SK-N-SH (cell line): ENCODE results near the gene TBC1D5. TPM values are rescaled to one million over a fixed set of nuclear protein-coding genes. Genes with fewer than 3 reads are reported as not detected.
A peak's percentile ranks its signal among the peaks of the same experiment; 100 is the strongest.

Experiments used
- CTCF ChIA-PET: fragments of 300-600, 350-600 bp; formaldehyde crosslinking; extraction: SDS; loops from one replicate; lab custom pipeline; 2021; lab: Yijun Ruan, JAX
- POLR2A ChIA-PET: fragments of 350-600 bp; sonication (Branson Sonifier 250); formaldehyde crosslinking; extraction: SDS; loops from one replicate; lab custom pipeline; 2020; ENCODE audit warnings: antibody characterized with exemption, inconsistent platforms; lab: Yijun Ruan, JAX
- DNase-seq: peaks from one replicate; pipeline ENCODE4 v3.0.0; 2012
- H2AFZ ChIP-seq: fragments of 200-600 bp; sonication (generic); 2 replicates; pipeline ENCODE4 v1.8.1; 2016; ENCODE audit warnings: antibody characterized with exemption, mild to moderate bottlenecking, low read depth
- H3F3A ChIP-seq: fragments of 200-600 bp; sonication (generic); replicated peaks from 2 replicates; pipeline ENCODE3; 2016; ENCODE audit warnings: antibody characterized with exemption, mild to moderate bottlenecking; ENCODE audit not compliant: insufficient read depth
- H3K27ac ChIP-seq, 2 experiments: fragments of 200-500 bp in 1 of 2; fragments of 200-600 bp in 1 of 2; sonication (Bioruptor generic) in 1 of 2; sonication (generic), shearing (Covaris generic) in 1 of 2; 2 replicates each; pipeline versions ENCODE4 v1.5.1 to v1.6.1; 2014 to 2016; ENCODE audit warnings: low read depth in 2 of 2, inconsistent platforms in 1 of 2, low read length in 1 of 2, mild to moderate bottlenecking in 1 of 2, mixed read lengths in 1 of 2
- H3K27me3 ChIP-seq: fragments of 200-600 bp; sonication (generic), shearing (Covaris generic); 2 replicates; pipeline ENCODE4 v1.6.1; 2016; ENCODE audit warnings: mixed run types; ENCODE audit not compliant: insufficient read depth
- H3K36me3 ChIP-seq, 2 experiments: fragments of 200-500 bp in 1 of 2; fragments of 200-600 bp in 1 of 2; sonication (Bioruptor generic) in 1 of 2; sonication (generic) in 1 of 2; replicated peaks in 1 of 2; 2 replicates each; pipeline versions ENCODE3 to v1.5.1; 2014 to 2016; ENCODE audit warnings: low read length in 1 of 2, mild to moderate bottlenecking in 1 of 2; ENCODE audit not compliant: insufficient read depth in 2 of 2, control insufficient read depth in 1 of 2
- H3K4me1 ChIP-seq, 2 experiments: fragments of 200-500 bp in 1 of 2; fragments of 200-600 bp in 1 of 2; sonication (Bioruptor generic) in 1 of 2; sonication (generic), shearing (Covaris generic) in 1 of 2; 2 replicates each; pipeline versions ENCODE4 v1.5.1 to v1.6.1; 2014 to 2016; ENCODE audit warnings: low read depth in 1 of 2, low read length in 1 of 2, mixed run types in 1 of 2; ENCODE audit not compliant: insufficient read depth in 2 of 2, control insufficient read depth in 1 of 2
- H3K4me2 ChIP-seq: fragments of 200-600 bp; sonication (generic), shearing (Covaris generic); 2 replicates; pipeline ENCODE4 v1.6.1; 2017; ENCODE audit warnings: mixed run types
- H3K4me3 ChIP-seq, 2 experiments: fragments of 200-500 bp in 1 of 2; fragments of 200-600 bp in 1 of 2; sonication (Bioruptor generic) in 1 of 2; sonication (generic), shearing (Covaris generic) in 1 of 2; 2 replicates each; pipeline versions ENCODE4 v1.5.1 to v1.8.1; 2014 to 2016; ENCODE audit warnings: low read depth in 2 of 2, inconsistent platforms in 1 of 2, low read length in 1 of 2, mild to moderate bottlenecking in 1 of 2, mixed read lengths in 1 of 2, moderate library complexity in 1 of 2
- H3K79me2 ChIP-seq: fragments of 200-600 bp; sonication (generic); 2 replicates; pipeline ENCODE4 v1.8.1; 2017; ENCODE audit warnings: mild to moderate bottlenecking; ENCODE audit not compliant: insufficient read depth
- H3K9ac ChIP-seq: fragments of 200-600 bp; sonication (generic); 2 replicates; pipeline ENCODE4 v1.6.1; 2017; ENCODE audit warnings: mixed run types
- H3K9me2 ChIP-seq: fragments of 200-600 bp; sonication (generic); 2 replicates; pipeline ENCODE4 v1.6.1; 2017; ENCODE audit warnings: mixed run types
- H3K9me3 ChIP-seq: fragments of 200-600 bp; sonication (generic); 2 replicates; pipeline ENCODE4 v1.6.1; 2017; ENCODE audit warnings: mixed run types, mild to moderate bottlenecking, moderate library complexity
- H4K20me1 ChIP-seq: fragments of 200-600 bp; sonication (generic); 2 replicates; pipeline ENCODE4 v1.6.1; 2017; ENCODE audit warnings: mild to moderate bottlenecking, mixed run types; ENCODE audit not compliant: insufficient read depth
- EP300 ChIP-seq, 2 experiments: IDR thresholded peaks; 2 replicates each; pipeline versions ENCODE4 v1.4.0 to v1.6.1; 2012; ENCODE audit warnings: borderline replicate concordance in 1 of 2, low read depth in 1 of 2, low read length in 1 of 2
- EZH2phosphoT487 ChIP-seq: fragments of 200-600 bp; sonication (generic); IDR thresholded peaks from 2 replicates; pipeline ENCODE4 v1.6.1; 2017; ENCODE audit warnings: low read depth, mixed run types, mild to moderate bottlenecking, antibody characterized with exemption, moderate library complexity, borderline replicate concordance
- FOXM1 ChIP-seq: IDR thresholded peaks from 2 replicates; pipeline ENCODE4 v1.4.0; 2012; ENCODE audit warnings: low read depth, mild to moderate bottlenecking
- GABPA ChIP-seq: IDR thresholded peaks from 2 replicates; pipeline ENCODE4 v1.4.0; 2012; ENCODE audit warnings: low read depth, mild to moderate bottlenecking
- GATA2 ChIP-seq: sonication (generic); formaldehyde crosslinking; IDR thresholded peaks from 2 replicates; pipeline ENCODE4 v1.5.0; 2020; ENCODE audit warnings: mild to moderate bottlenecking, missing genetic modification reagents
- JUND ChIP-seq: IDR thresholded peaks from 2 replicates; pipeline ENCODE4 v1.4.0; 2012
- MEF2A ChIP-seq: IDR thresholded peaks from 2 replicates; pipeline ENCODE4 v1.4.0; 2012; ENCODE audit warnings: low read depth, borderline replicate concordance
- MXI1 ChIP-seq: IDR thresholded peaks from 2 replicates; pipeline ENCODE4 v1.6.1; 2012; ENCODE audit warnings: mild to moderate bottlenecking, low read depth, low read length, improper control_type of control experiment
- NFIC ChIP-seq: IDR thresholded peaks from 2 replicates; pipeline ENCODE4 v1.4.0; 2012; ENCODE audit warnings: borderline replicate concordance
- NRF1 ChIP-seq: IDR thresholded peaks from 2 replicates; pipeline ENCODE4 v1.6.1; 2012; ENCODE audit warnings: low read depth, mild to moderate bottlenecking, low read length
- RCOR1 ChIP-seq: fragments of 150-350 bp; IDR thresholded peaks from 2 replicates; pipeline ENCODE4 v1.6.1; 2017; ENCODE audit warnings: antibody characterized with exemption, low read length
- TCF12 ChIP-seq: IDR thresholded peaks from 2 replicates; pipeline ENCODE4 v1.4.0; 2012
- TEAD4 ChIP-seq: IDR thresholded peaks from 2 replicates; pipeline ENCODE4 v1.4.0; 2012; ENCODE audit warnings: mild to moderate bottlenecking, borderline replicate concordance; ENCODE audit not compliant: insufficient read depth
- WGBS: methylation state at CpG from one replicate; pipeline ENCODE4 v1.1.6; 2017; ENCODE audit warnings: low lambda C conversion rate; 5-methylcytosine and 5-hydroxymethylcytosine counted together
- polyA plus RNA-seq, 3 experiments: library from polyadenylated mRNA; depleted of rRNA; stranded (reverse); fragments of >200 nt; gene quantifications; 2 replicates each; pipeline ENCODE4 v1.2.3, GENCODE V29; 2012
- TF ChIP-seq, protein P1 (sequence below): fragments of 150-350 bp; IDR thresholded peaks from 2 replicates; pipeline ENCODE4 v1.6.1; 2017; ENCODE audit warnings: antibody characterized with exemption, low read length, low read depth, borderline replicate concordance
- TF ChIP-seq, protein P2 (sequence below): IDR thresholded peaks from 2 replicates; pipeline ENCODE4 v1.4.0; 2012; ENCODE audit warnings: low read depth, borderline replicate concordance
- TF ChIP-seq, protein P3 (sequence below): IDR thresholded peaks from 2 replicates; pipeline ENCODE4 v1.6.1; 2012; ENCODE audit warnings: mild to moderate bottlenecking, low read depth, low read length, moderate library complexity
- TF ChIP-seq, protein P4 (sequence below): fragments of 200-600 bp; sonication (generic); IDR thresholded peaks from 2 replicates; pipeline ENCODE4 v1.6.1; 2017; ENCODE audit warnings: antibody characterized with exemption, mild to moderate bottlenecking, moderate library complexity

Gene TBC1D5
- polyA plus RNA-seq, 1 of the 3 experiments (the other 2 are of a cell fraction) = 19.5 TPM

DNA sequence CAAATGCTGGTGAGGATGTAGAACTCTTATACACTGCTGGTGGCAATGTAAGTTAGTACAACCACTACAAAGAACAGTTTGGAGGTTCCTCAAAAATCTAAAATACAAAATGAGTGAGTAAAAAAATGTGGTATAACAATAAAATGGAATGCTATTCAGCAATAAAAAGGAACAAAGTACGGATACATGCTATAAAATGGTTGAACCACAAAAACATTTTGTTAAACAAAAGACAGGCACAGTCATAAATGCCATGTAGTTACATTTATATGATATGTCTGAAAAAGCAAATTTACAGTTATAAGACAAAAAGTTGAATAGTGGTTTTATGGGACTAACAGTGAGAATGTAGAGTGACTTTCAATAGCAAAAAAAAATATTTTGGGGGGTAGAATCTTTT, 285.8 kb downstream of the TBC1D5 start:
- no peaks in the 10 kb centered on the region for H4K20me1 ChIP-seq
- no peaks in the 10 kb centered on the region for H3K4me1 ChIP-seq
- H3K4me3 ChIP-seq = no peak overlapping the region
- H2AFZ ChIP-seq = no peak overlapping the region
- no peak overlapping the region for H3K4me2 ChIP-seq
- DNase-seq = no peak
- no peaks in the 10 kb centered on the region for H3K27me3 ChIP-seq
- CTCF ChIA-PET = no interaction called here
- H3K9me2 ChIP-seq = no peaks in the 10 kb centered on the region
- TF ChIP-seq MEF2A = no peak
- TF ChIP-seq, protein P1, sequence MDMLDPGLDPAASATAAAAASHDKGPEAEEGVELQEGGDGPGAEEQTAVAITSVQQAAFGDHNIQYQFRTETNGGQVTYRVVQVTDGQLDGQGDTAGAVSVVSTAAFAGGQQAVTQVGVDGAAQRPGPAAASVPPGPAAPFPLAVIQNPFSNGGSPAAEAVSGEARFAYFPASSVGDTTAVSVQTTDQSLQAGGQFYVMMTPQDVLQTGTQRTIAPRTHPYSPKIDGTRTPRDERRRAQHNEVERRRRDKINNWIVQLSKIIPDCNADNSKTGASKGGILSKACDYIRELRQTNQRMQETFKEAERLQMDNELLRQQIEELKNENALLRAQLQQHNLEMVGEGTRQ = no peak
- TF ChIP-seq EZH2phosphoT487 = no peak
- no peak overlapping the region for H3K27ac ChIP-seq
- H3F3A ChIP-seq = no peaks in the 10 kb centered on the region
- WGBS = 89% methylated on average over 1 of the region's 1 CpG
- H3K9me3 ChIP-seq = no peaks in the 10 kb centered on the region; the same call in 1 of the 2 replicates
- H3K9ac ChIP-seq = no peak overlapping the region
- POLR2A ChIA-PET = no interaction called here
- no peaks in the 10 kb centered on the region for H3K36me3 ChIP-seq
- no peaks in the 10 kb centered on the region for H3K79me2 ChIP-seq

DNA sequence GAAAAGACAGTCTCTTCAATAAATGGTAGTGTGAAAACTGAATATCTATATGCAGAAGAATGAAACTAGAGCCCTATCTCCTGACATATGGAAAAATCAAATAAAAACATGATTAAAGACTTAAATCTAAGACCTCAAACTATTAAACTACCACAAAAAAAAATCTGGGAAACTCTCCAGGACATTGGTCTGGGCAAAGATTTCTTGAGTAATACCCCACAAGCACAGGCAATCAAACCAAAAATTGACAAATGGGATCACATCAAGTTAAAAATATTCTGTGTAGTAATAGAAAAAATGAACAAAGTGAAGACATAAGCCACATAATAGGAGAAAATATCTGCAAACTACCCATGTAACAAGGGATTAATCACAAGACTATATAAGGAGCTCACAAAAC, 286.4 kb downstream of the TBC1D5 start:
- Histone ChIP-seq H3K9me2 (no peaks in the 10 kb centered on the region), H3K79me2 (no peaks in the 10 kb centered on the region), H3K4me3 (no peak overlapping the region), H3F3A (no peaks in the 10 kb centered on the region), H3K9me3 (no peaks in the 10 kb centered on the region; the same call in 1 of the 2 replicates), H4K20me1 (no peaks in the 10 kb centered on the region), H3K36me3 (no peaks in the 10 kb centered on the region), H3K4me2 (no peak overlapping the region), H3K9ac (no peak overlapping the region), H3K27ac (no peak overlapping the region), H3K4me1 (no peaks in the 10 kb centered on the region), H2AFZ (no peak overlapping the region), H3K27me3 (no peaks in the 10 kb centered on the region)
- no peak for TF ChIP-seq JUND
- no peak for TF ChIP-seq FOXM1
- TF ChIP-seq GATA2 (CRISPR knock-in tag) = no peak
- no peak for TF ChIP-seq NRF1
- POLR2A ChIA-PET = no interaction called here
- CTCF ChIA-PET = no interaction called here
- DNase-seq = no peak

DNA sequence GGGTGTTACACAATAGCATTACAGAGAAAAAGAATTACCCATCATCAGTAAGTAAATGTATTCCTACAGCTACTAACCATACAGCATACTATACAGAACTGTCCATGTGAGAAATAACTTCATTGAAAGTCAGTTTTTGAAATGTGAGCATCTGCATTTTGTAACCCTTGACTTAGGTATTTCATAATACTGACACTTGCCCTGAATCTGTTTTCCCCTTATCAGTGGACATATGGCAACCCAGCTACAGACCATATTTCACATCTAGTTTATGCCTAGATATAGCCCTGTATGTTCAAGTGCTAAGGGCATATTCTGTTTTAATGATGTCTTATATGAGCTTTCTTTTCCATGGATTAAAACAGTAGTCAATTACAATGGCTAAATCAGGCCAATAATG, 297.6 kb downstream of the TBC1D5 start:
- peak; percentile 52 for DNase-seq
- TF ChIP-seq RCOR1 (peak; percentile 69), TEAD4 (no peak), GATA2 (CRISPR knock-in tag) (peak; percentile 82), EP300 (IDR thresholded peaks at IDR 0.05; ENCODE audit: borderline replicate concordance in 1 of 2, low read depth in 1 of 2, low read length in 1 of 2) (peak in 1 of 2 experiments; percentile 72; a peak in 2 of 4 replicates), MXI1 (no peak), TCF12 (no peak), GABPA (no peak), NFIC (no peak)
- TF ChIP-seq, protein P2, sequence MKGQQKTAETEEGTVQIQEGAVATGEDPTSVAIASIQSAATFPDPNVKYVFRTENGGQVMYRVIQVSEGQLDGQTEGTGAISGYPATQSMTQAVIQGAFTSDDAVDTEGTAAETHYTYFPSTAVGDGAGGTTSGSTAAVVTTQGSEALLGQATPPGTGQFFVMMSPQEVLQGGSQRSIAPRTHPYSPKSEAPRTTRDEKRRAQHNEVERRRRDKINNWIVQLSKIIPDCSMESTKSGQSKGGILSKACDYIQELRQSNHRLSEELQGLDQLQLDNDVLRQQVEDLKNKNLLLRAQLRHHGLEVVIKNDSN = no peak
- TF ChIP-seq, protein P3, sequence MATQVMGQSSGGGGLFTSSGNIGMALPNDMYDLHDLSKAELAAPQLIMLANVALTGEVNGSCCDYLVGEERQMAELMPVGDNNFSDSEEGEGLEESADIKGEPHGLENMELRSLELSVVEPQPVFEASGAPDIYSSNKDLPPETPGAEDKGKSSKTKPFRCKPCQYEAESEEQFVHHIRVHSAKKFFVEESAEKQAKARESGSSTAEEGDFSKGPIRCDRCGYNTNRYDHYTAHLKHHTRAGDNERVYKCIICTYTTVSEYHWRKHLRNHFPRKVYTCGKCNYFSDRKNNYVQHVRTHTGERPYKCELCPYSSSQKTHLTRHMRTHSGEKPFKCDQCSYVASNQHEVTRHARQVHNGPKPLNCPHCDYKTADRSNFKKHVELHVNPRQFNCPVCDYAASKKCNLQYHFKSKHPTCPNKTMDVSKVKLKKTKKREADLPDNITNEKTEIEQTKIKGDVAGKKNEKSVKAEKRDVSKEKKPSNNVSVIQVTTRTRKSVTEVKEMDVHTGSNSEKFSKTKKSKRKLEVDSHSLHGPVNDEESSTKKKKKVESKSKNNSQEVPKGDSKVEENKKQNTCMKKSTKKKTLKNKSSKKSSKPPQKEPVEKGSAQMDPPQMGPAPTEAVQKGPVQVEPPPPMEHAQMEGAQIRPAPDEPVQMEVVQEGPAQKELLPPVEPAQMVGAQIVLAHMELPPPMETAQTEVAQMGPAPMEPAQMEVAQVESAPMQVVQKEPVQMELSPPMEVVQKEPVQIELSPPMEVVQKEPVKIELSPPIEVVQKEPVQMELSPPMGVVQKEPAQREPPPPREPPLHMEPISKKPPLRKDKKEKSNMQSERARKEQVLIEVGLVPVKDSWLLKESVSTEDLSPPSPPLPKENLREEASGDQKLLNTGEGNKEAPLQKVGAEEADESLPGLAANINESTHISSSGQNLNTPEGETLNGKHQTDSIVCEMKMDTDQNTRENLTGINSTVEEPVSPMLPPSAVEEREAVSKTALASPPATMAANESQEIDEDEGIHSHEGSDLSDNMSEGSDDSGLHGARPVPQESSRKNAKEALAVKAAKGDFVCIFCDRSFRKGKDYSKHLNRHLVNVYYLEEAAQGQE = no peak
- TF ChIP-seq, protein P4, sequence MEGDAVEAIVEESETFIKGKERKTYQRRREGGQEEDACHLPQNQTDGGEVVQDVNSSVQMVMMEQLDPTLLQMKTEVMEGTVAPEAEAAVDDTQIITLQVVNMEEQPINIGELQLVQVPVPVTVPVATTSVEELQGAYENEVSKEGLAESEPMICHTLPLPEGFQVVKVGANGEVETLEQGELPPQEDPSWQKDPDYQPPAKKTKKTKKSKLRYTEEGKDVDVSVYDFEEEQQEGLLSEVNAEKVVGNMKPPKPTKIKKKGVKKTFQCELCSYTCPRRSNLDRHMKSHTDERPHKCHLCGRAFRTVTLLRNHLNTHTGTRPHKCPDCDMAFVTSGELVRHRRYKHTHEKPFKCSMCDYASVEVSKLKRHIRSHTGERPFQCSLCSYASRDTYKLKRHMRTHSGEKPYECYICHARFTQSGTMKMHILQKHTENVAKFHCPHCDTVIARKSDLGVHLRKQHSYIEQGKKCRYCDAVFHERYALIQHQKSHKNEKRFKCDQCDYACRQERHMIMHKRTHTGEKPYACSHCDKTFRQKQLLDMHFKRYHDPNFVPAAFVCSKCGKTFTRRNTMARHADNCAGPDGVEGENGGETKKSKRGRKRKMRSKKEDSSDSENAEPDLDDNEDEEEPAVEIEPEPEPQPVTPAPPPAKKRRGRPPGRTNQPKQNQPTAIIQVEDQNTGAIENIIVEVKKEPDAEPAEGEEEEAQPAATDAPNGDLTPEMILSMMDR = no peak

More for the DNA sequence above, 297.6 kb downstream of the TBC1D5 start:
- no peak overlapping the region for H3K4me3 ChIP-seq
- no peaks in the 10 kb centered on the region for H3F3A ChIP-seq
- no peaks in the 10 kb centered on the region for H3K79me2 ChIP-seq
- no peaks in the 10 kb centered on the region for H3K9me3 ChIP-seq
- H4K20me1 ChIP-seq = no peaks in the 10 kb centered on the region
- ChIA-PET CTCF (interaction anchor here (3.3 kb wide), 1 partner anchor 14 kb away, joined by 16 read pairs; no protein-coding TSS in a partner anchor), POLR2A (no interaction called here)
- H3K4me1 ChIP-seq = no peaks in the 10 kb centered on the region
- no peaks in the 10 kb centered on the region for H3K9me2 ChIP-seq
- H2AFZ ChIP-seq = no peak overlapping the region
- H3K36me3 ChIP-seq = no peaks in the 10 kb centered on the region
- peak overlapping the region in 1 of 2 experiments; percentile 11; a peak in 1 of 4 replicates for H3K27ac ChIP-seq
- H3K9ac ChIP-seq = no peak overlapping the region
- H3K27me3 ChIP-seq = no peaks in the 10 kb centered on the region
- no peak overlapping the region for H3K4me2 ChIP-seq
